HG03025 (cell line): Measurements from ENCODE around the gene ETFDH.
"Not testable (repeated sequence)": the region's sequence is repeated elsewhere in the genome, so short reads cannot be mapped to it uniquely, and the experiment has no call there.

Experiments
- ATAC-seq: cut with Tn5 transposase; IDR thresholded peaks from one replicate; pipeline ENCODE4 v1.9.1; 2021; ENCODE audit warnings: mild to moderate bottlenecking, moderate library complexity; ENCODE audit not compliant: unreplicated experiment, low FRiP score

Gene ETFDH

DNA sequence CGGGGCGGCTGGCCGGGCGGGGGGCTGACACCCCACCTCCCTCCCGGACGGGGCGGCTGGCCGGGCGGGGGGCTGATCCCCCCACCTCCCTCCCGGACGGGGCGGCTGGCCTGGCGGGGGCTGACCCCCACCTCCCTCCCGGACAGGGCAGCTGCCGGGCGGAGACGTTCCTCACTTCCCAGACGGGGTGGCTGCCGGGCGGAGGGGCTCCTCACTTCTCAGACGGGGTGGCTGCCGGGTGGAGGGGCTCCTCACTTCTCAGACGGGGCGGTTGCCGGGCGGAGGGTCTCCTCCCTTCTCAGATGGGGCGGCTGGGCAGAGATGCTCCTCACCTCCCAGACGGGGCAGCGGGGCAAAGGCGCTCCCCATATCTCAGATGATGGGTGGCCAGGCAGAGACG lies 74.4 kb downstream of the ETFDH start:
- not testable (repeated sequence) for ATAC-seq

DNA sequence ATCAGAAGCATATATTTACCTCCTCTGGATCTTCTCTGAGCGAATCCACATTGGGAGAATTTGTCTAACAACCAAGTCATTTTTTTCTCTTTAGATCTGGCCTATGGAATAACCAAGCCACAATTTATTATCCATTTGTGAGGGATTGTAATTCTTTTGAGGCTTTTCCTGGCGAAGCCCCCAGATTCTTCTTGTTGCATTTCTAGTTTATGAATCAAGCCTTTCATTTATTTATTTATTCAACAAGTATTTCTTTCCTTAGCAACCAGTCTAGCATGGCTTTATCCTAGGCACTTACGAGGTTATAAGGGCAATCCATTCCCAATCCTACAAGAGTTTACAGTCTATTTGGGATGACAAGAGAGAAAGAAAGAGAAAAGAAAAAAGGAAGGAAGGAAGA lies 78.3 kb downstream of the ETFDH start:
- no peak for ATAC-seq

GRCh38 chr4:158754385-158755180 lies 82.5 kb downstream of the ETFDH start:
- ATAC-seq, result no peak

DNA sequence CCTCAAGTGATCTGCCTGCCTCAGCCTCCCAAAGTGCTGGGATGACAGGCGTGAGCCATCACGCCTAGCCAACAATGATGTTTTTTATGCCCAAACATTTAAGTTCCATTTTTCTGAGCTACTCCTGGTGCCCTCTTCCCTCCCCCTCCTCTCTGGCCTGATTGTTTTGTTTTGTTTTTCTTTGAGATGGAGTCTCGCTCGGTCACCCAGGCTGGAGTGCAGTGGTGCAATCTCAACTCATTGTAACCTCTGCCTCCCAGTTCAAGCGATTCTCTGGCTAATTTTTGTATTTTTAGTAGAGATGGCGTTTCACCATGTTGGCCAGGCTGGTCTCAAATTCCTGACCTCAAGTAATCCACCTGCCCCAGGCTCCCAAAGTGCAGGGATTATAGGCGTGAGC lies 83.7 kb downstream of the ETFDH start:
- ATAC-seq, result not testable (repeated sequence)

DNA sequence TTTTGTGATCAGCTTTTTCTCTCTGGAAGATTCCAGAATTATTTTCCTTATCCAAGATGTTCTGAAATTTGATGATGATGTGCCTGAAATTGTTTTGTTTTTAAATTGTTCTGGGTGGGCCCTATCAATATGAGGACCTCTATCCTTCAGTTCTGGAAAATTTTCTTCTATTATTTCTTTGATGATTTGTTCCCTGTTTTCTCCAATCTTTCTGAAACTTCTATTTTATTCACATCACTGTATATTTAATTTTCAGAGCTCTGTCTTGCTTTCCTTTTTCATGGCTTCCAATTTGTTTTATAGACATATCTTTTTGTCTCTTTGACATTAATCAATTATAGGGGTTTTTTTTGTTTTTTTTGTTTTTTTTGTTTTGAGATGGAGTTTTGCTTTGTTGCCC lies 84.5 kb downstream of the ETFDH start:
- ATAC-seq, result no peak

GRCh38 chr4:158758142-158758541 lies 86.0 kb downstream of the ETFDH start:
- ATAC-seq, result no peak

- no peak for ATAC-seq
Measured at GRCh38 chr4:158758703-158759102, 86.6 kb downstream of the ETFDH start.
